ENCODE results near the gene ABCC6.

- no peak for TF ChIP-seq GATA2 (IDR thresholded peaks at IDR 0.05; ENCODE audit: low read depth, low read length)
- no peak for TF ChIP-seq GATA3 (IDR thresholded peaks at IDR 0.05; ENCODE audit: low read depth, low read length)
Observed at GRCh38 chr16:16121185-16121727, 102.0 kb downstream of the ABCC6 start.

Data from SH-SY5Y (cell line).